HL-60/S4 treated with phorbol 12-myristate 13-acetate at 8.2 ng/mL for 4 days and 3 days (cell line): Measurements from ENCODE around the gene TTYH2.
"Not testable (repeated sequence)": the region's sequence is repeated elsewhere in the genome, so short reads cannot be mapped to it uniquely, and the experiment has no call there.

Source experiments
- in situ Hi-C: fragments of 300-500 bp; cut with MboI; formaldehyde crosslinking; loops from 2 replicates; pipeline ENCODE4 v1.15.0; 2022; ENCODE audit warnings: low sequenced_read_pairs

TTYH2 gene

GRCh38 chr17:74253036-74253435 lies 39.7 kb downstream of the TTYH2 start:
- in situ Hi-C loops = no loop called here

- in situ Hi-C loops = no loop called here
These were observed 43.9 kb downstream of the TTYH2 start for GRCh38 chr17:74257311-74257710.

GRCh38 chr17:74259667-74260524 lies 46.5 kb downstream of the TTYH2 start:
- in situ Hi-C loops = no loop called here

DNA sequence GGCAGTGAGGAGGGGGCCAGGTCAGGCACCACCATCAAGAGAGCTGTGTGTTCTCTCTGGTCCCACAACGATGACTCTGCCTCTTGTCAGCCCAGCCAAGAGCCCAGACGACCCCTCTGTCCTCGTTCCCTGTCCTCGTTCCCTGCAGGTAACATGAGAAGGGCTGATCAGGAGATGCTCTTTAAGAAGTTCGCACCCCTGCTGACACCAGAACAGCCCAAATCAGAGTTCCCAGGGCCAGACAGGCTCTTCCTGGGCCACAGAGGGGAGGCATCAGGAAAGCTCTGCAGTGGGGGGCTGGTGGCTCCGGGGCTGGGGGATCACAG lies 47.1 kb downstream of the TTYH2 start:
- in situ Hi-C loops = no loop called here

DNA sequence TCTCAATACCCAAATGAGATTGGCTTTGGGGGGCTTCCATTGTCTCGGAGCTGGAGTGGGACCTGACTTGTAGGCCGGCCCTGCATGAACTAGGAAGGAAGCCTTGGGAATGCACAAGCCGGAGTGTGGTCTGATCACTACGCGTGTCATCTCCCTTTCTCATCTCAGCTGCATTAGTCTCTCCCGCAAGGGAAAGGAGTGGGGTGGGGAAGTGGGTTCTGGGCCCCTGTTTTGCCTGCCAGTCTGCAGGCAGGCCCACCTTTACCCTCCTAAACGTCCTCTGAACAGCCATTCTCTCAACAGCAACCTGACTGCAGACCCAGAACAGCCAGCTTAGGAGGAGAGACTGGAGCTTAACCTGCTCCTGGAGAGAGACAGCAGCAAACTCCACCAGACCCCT lies 49.2 kb downstream of the TTYH2 start:
- in situ Hi-C loops = no loop called here

DNA sequence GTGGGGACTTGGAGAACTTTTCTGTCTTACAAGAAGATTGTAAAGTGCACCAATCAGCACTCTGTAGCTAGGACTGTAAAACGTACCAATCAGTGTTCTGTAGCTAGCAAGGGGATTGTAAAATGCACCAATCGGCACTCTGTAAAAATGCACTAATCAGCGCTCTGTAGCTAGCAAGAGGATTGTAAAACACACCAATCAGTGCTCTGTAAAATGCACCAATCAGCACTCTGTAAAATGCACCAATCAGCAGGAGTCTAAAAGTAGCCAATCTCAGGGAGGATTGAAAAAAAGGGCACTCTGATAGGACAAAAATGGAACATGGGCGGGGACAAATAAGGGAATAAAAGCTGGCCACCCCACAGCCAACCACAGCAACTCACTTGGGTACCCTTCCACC lies 53.7 kb downstream of the TTYH2 start:
- in situ Hi-C loops = not testable (repeated sequence)

GRCh38 chr17:74267579-74267978 lies 54.2 kb downstream of the TTYH2 start:
- in situ Hi-C loops = no loop called here

GRCh38 chr17:74267987-74268499 lies 54.7 kb downstream of the TTYH2 start:
- in situ Hi-C loops = no loop called here

- in situ Hi-C loops = no loop called here
These were observed 55.2 kb downstream of the TTYH2 start for GRCh38 chr17:74268558-74268957.

- in situ Hi-C loops = no loop called here
These were observed 57.0 kb downstream of the TTYH2 start for GRCh38 chr17:74270333-74270732.

DNA sequence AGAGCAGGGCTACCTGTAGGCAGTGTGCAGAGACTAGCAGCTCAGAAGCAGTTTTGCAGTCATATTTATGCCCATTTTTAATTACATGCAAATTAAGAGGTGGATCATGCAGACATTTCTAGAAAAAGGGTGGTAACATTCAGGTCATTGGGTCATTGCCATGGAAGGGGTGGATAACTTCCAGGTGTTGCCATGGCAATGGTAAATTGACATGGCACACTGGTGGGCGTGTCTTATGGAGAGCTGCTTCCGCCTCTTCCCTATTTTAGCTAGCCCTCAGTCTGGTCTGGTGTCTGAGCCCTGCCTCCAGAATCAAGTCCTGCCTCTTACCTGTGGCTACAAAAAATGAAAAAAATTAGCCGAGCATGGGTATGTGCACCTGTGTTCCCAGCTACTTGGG lies 57.9 kb downstream of the TTYH2 start:
- in situ Hi-C loops = no loop called here

GRCh38 chr17:74271901-74272561 lies 58.7 kb downstream of the TTYH2 start:
- in situ Hi-C loops = no loop called here

GRCh38 chr17:74272731-74273201 lies 59.4 kb downstream of the TTYH2 start:
- in situ Hi-C loops = no loop called here

DNA sequence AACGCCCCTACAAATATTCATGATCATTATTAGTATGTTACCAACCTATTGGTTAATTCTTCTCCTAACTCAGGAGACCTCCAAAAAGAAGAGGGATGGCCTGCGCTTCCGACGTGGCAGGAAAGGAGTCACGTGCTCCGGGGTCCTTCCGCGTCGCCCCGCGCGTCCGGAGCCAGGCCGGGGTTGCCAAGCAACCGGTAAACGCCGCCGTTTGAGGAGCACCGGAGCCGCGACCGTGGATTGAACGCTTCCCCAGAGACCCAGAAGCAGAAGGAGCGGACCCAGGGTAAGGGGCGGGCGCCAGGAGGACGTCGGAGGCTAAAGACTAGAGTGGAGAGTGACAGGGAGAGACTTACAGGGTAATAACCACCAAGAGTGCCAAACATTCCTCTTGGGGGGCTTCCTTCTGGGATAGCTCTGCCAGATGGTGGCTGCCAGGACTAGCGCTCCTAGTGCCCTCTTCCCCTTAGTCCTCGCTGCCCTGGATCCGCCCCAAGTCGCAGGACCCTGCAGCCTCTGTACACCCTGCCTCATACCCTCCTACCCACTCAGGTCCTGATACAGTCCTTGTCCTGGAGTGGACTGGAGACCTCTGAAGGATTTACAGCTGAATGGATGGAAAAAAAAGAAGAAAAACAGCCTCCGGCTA lies 60.8 kb downstream of the TTYH2 start, which contains the start of gene DNAI2:
DNAI2 (plus strand) TSS at position 175 of the 649 bp plus-strand sequence. CDS start 7,584 bp downstream, outside the sequence.
- in situ Hi-C loops = no loop called here

GRCh38 chr17:74274709-74275340 lies 61.5 kb downstream of the TTYH2 start:
- in situ Hi-C loops = no loop called here

GRCh38 chr17:74276051-74276476 lies 62.7 kb downstream of the TTYH2 start:
- in situ Hi-C loops = no loop called here

GRCh38 chr17:74276541-74277009 lies 63.2 kb downstream of the TTYH2 start:
- in situ Hi-C loops = no loop called here

DNA sequence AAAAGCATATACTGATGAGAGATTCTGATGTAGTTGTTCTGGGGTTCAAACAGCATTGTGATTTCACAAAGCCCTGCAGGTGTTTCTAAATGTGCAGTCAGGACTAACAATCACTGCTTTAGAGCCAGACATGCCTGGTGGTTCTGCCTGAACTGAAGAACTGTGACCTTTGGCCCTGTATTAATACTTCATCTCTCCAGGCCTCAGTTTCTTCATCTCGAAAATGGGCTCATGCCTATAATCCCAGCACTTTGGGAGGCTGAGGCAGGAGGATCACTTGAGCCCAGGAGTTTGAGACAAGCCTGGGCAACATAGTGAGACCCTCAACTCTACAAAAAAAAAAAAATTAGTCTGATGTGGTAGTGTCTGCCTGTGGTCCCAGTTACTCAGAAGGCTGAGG lies 64.6 kb downstream of the TTYH2 start:
- in situ Hi-C loops = no loop called here

- in situ Hi-C loops = not testable (repeated sequence)
These were observed 66.2 kb downstream of the TTYH2 start for GRCh38 chr17:74279617-74280016.

- in situ Hi-C loops = no loop called here
These were observed 66.7 kb downstream of the TTYH2 start for GRCh38 chr17:74280093-74280513.

DNA sequence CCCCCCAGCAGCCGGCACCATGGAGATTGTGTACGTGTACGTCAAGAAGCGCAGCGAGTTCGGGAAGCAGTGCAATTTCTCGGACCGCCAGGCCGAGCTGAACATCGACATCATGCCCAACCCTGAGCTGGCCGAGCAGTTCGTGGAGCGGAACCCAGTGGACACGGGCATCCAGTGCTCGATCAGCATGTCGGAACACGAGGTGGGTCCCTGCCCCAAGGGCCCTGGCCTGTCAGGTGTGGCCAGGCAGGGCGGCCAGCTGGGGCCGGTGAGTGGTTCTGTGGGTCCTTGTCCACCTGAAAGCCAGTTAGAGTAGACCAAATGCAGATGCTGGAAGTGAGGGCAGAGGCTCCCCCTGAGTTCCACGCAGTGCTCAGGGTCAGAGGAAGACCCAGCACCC lies 68.4 kb downstream of the TTYH2 start:
- in situ Hi-C loops = no loop called here
